ENCODE results near the gene STX11. TPM values are rescaled to one million over a fixed set of nuclear protein-coding genes. Genes with fewer than 3 reads are reported as not detected.
A peak's percentile ranks its signal among the peaks of the same experiment; 100 is the strongest.
"Not testable (repeated sequence)": the region's sequence is repeated elsewhere in the genome, so short reads cannot be mapped to it uniquely, and the experiment has no call there.

STX11 gene
- total RNA-seq, 5 donors from 2014 or later (not counting 1 experiment from before 2014, with no cell fraction given) = 4.3 to 12.6 (median 10.7) TPM

DNA sequence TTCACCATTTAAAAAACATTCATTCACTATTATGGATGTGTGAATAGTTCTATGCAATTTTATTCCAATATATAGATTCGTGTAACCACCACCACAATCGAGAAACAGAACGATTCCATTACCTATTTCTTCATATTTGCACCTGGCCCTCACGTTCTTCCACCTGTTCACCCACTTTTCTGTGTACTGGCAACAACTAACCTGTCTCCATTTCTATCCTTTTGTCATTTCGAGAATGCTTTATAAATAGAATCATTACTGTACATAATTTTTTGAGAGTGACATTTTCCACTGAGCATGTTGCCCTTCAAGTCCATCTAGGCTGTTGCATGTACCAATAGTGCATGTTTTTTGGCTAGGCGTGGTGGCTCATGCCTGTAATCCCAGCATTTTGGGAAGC lies 23.2 kb upstream of the STX11 start:
- Mint-ChIP-seq H3K27me3 (peaks cover 3% of the 10 kb centered on the region in 2 donors), H3K36me3 (no peaks in the 10 kb centered on the region), H3K4me1 (peaks cover 9 to 16% (median 11%) of the 10 kb centered on the region in 3 donors), H3K4me3 (no peak overlapping the region), H3K27ac (no peak overlapping the region), H3K9me3 (no peaks in the 10 kb centered on the region)
- Histone ChIP-seq H3K9me3 (no peaks in the 10 kb centered on the region), H3K27me3 (replicated peaks in 1 of 2; ENCODE audit: control insufficient read depth in 2 of 2, extremely low read depth in 1 of 2, insufficient read depth in 2 of 2, low read length in 1 of 2) (peaks cover 0 to 5% of the 10 kb centered on the region in 2 experiments), H3K4me3 (ENCODE audit: control insufficient read depth in 1 of 2, extremely low read depth in 1 of 2, low read length in 1 of 2) (no peak overlapping the region), H3K36me3 (ENCODE audit: control insufficient read depth in 2 of 2, extremely low read depth in 1 of 2, insufficient read depth in 1 of 2, low read length in 1 of 2) (no peaks in the 10 kb centered on the region), H3K27ac (ENCODE audit: low read length) (no peak overlapping the region), H3K4me1 (ENCODE audit: control insufficient read depth in 1 of 2, extremely low read depth in 1 of 2, insufficient read depth in 2 of 2, low read length in 2 of 2) (peaks cover 0 to 3% of the 10 kb centered on the region in 2 experiments)
- ChIA-PET POLR2A (interaction anchor here in 1 of 2 donors (0.6 kb wide), 1 partner anchor 67 kb away, joined by 19 read pairs; no protein-coding TSS in a partner anchor), CTCF (interaction anchor here in 1 of 2 donors (0.6 kb wide), 1 partner anchor 467 kb away, joined by 3 read pairs; no protein-coding TSS in a partner anchor)
- DNase-seq (no peak), ATAC-seq (replicated peaks in 1 of 4) (no peak)
- WGBS (ENCODE audit: insufficient coverage) = 100% methylated on average over 1 of the region's 6 CpGs

DNA sequence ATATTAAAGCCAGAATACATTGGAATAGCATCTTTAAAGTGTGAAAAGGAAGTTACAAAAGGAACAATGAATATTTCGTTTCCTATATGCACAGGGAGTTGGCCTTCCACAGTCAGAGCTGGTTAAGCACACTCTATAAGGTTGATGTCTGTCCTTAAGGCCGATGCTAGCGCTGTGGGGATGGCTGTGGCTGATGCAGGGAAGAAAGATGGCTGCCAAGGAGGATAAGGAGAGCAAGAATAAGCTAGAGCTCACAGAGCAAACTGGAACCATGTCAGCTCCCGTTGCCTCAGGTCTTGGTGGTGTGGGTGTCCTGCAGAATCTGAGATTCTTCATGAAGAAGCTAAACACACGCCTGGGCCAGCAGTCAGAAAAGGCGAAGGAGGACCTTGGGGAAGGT lies 20.8 kb upstream of the STX11 start:
- H3K27ac ChIP-seq (ENCODE audit: low read length) = no peak overlapping the region
- no peak for DNase-seq
- no peaks in the 10 kb centered on the region for H3K9me3 ChIP-seq
- ChIA-PET POLR2A (no interaction called here), CTCF (interaction anchor here in 1 of 2 donors (0.6 to 1.0 kb wide), 2 partner anchors 23 to 27 kb away, joined by 3 to 5 read pairs; no protein-coding TSS in a partner anchor)
- Mint-ChIP-seq H3K4me3 (no peak overlapping the region), H3K4me1 (peaks cover 9 to 16% (median 11%) of the 10 kb centered on the region in 3 donors), H3K27me3 (peaks cover 3 to 6% of the 10 kb centered on the region in 2 donors), H3K36me3 (no peaks in the 10 kb centered on the region), H3K27ac (no peak overlapping the region), H3K9me3 (no peaks in the 10 kb centered on the region)
- no peaks in the 10 kb centered on the region for H3K36me3 ChIP-seq (ENCODE audit: control insufficient read depth in 2 of 2, extremely low read depth in 1 of 2, insufficient read depth in 1 of 2, low read length in 1 of 2)
- peaks cover 0 to 3% of the 10 kb centered on the region in 2 experiments for H3K4me1 ChIP-seq (ENCODE audit: control insufficient read depth in 1 of 2, extremely low read depth in 1 of 2, insufficient read depth in 2 of 2, low read length in 2 of 2)
- H3K27me3 ChIP-seq (replicated peaks in 1 of 2; ENCODE audit: control insufficient read depth in 2 of 2, extremely low read depth in 1 of 2, insufficient read depth in 2 of 2, low read length in 1 of 2) = peaks cover 0 to 5% of the 10 kb centered on the region in 2 experiments
- WGBS (ENCODE audit: insufficient coverage) = 97% methylated on average over 5 of the region's 6 CpGs
- ATAC-seq (replicated peaks in 1 of 4) = no peak
- H3K4me3 ChIP-seq (ENCODE audit: control insufficient read depth in 1 of 2, extremely low read depth in 1 of 2, low read length in 1 of 2) = no peak overlapping the region

- WGBS (ENCODE audit: insufficient coverage) = no CpG with 5 or more reads among the region's 1 CpG
- Mint-ChIP-seq H3K9me3 (no peaks in the 10 kb centered on the region), H3K4me1 (peaks cover 9 to 16% (median 11%) of the 10 kb centered on the region in 3 donors), H3K4me3 (no peak overlapping the region), H3K36me3 (no peaks in the 10 kb centered on the region), H3K27me3 (peaks cover 3% of the 10 kb centered on the region in 2 donors), H3K27ac (peak overlapping the region in 1 of 2 donors; percentile 23)
- Histone ChIP-seq H3K4me3 (ENCODE audit: control insufficient read depth in 1 of 2, extremely low read depth in 1 of 2, low read length in 1 of 2) (no peak overlapping the region), H3K9me3 (no peaks in the 10 kb centered on the region), H3K27ac (ENCODE audit: low read length) (no peak overlapping the region), H3K27me3 (replicated peaks in 1 of 2; ENCODE audit: control insufficient read depth in 2 of 2, extremely low read depth in 1 of 2, insufficient read depth in 2 of 2, low read length in 1 of 2) (peaks cover 0 to 5% of the 10 kb centered on the region in 2 experiments), H3K36me3 (ENCODE audit: control insufficient read depth in 2 of 2, extremely low read depth in 1 of 2, insufficient read depth in 1 of 2, low read length in 1 of 2) (no peaks in the 10 kb centered on the region), H3K4me1 (ENCODE audit: control insufficient read depth in 1 of 2, extremely low read depth in 1 of 2, insufficient read depth in 2 of 2, low read length in 2 of 2) (peaks cover 0 to 3% of the 10 kb centered on the region in 2 experiments)
- DNase-seq = no peak
- POLR2A ChIA-PET = no interaction called here
- ATAC-seq (replicated peaks in 1 of 4) = no peak
- CTCF ChIA-PET = no interaction called here
Measured at GRCh38 chr6:144131248-144131709, 19.0 kb upstream of the STX11 start.

DNA sequence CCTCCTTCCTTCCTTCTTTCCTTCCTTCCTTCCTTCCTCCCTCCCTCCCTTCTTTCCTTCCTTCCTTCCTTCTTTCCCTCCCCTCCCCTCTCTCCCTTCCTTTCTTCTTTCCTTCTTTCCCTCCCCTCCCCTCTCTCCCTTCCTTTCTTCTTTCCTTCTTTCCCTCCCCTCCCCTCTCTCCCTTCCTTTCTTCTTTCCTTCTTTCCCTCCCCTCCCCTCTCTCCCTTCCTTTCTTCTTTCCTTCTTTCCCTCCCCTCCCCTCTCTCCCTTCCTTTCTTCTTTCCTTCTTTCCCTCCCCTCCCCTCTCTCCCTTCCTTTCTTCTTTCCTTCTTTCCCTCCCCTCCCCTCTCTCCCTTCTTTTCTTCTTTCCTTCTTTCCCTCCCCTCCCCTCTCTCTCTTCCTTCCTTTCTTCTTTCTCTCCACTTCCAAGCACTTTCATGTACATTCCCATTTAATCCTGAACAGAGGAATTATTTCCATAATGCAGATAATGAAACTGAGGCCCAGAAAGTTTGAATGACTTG lies 18.1 kb upstream of the STX11 start:
- H3K4me3 Mint-ChIP-seq; DNase-seq; H3K27me3 Mint-ChIP-seq; H3K27ac Mint-ChIP-seq; H3K4me1 ChIP-seq (ENCODE audit: control insufficient read depth in 1 of 2, extremely low read depth in 1 of 2, insufficient read depth in 2 of 2, low read length in 2 of 2); H3K9me3 ChIP-seq; H3K27ac ChIP-seq (ENCODE audit: low read length); POLR2A ChIA-PET; H3K4me3 ChIP-seq (ENCODE audit: control insufficient read depth in 1 of 2, extremely low read depth in 1 of 2, low read length in 1 of 2); ATAC-seq (replicated peaks in 1 of 4); H3K36me3 ChIP-seq (ENCODE audit: control insufficient read depth in 2 of 2, extremely low read depth in 1 of 2, insufficient read depth in 1 of 2, low read length in 1 of 2); H3K36me3 Mint-ChIP-seq; H3K9me3 Mint-ChIP-seq; H3K27me3 ChIP-seq (replicated peaks in 1 of 2; ENCODE audit: control insufficient read depth in 2 of 2, extremely low read depth in 1 of 2, insufficient read depth in 2 of 2, low read length in 1 of 2): not testable (repeated sequence)
- CTCF ChIA-PET = interaction anchor here in 1 of 2 donors (0.7 kb wide), 1 partner anchor 11 kb away, joined by 3 read pairs; no protein-coding TSS in a partner anchor
- peaks cover 9 to 16% (median 11%) of the 10 kb centered on the region in 3 donors for H3K4me1 Mint-ChIP-seq

GRCh38 chr6:144133225-144133821 lies 17.0 kb upstream of the STX11 start:
- H3K9me3 ChIP-seq = no peaks in the 10 kb centered on the region
- WGBS (ENCODE audit: insufficient coverage) = 100% methylated on average over 3 of the region's 5 CpGs
- H3K4me1 Mint-ChIP-seq = peaks cover 9 to 16% (median 11%) of the 10 kb centered on the region in 3 donors

DNA sequence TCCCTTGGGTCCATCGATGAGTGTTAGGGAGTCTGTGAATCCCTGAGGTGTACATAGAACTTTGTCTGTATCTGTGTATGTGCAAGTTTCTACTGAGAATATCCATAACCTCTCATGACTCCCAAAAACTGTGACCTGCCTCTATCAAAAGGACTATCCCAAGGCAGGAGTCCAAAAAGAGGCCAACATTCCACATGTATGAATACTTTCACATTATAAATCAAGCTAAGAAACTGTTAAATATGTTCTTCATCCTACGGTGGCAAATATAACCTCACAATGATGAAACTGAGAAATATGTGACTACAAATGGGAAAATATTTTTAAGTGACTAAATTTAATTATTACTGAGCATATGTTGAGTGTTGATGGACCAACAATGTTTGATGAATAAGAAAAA lies 16.1 kb upstream of the STX11 start:
- no peaks in the 10 kb centered on the region for H3K9me3 ChIP-seq
- Mint-ChIP-seq H3K36me3 (no peaks in the 10 kb centered on the region), H3K4me1 (peaks cover 9 to 14% (median 11%) of the 10 kb centered on the region in 3 donors), H3K4me3 (no peak overlapping the region), H3K9me3 (no peaks in the 10 kb centered on the region), H3K27me3 (peaks cover 0 to 3% of the 10 kb centered on the region in 2 donors), H3K27ac (no peak overlapping the region)
- no peak overlapping the region for H3K4me3 ChIP-seq (ENCODE audit: control insufficient read depth in 1 of 2, extremely low read depth in 1 of 2, low read length in 1 of 2)
- ChIA-PET CTCF (no interaction called here), POLR2A (interaction anchor here in 1 of 2 donors (0.6 kb wide), 1 partner anchor 31 kb away, joined by 5 read pairs; no protein-coding TSS in a partner anchor)
- ATAC-seq (replicated peaks in 1 of 4) (no peak), DNase-seq (no peak)
- no peaks in the 10 kb centered on the region for H3K36me3 ChIP-seq (ENCODE audit: control insufficient read depth in 2 of 2, extremely low read depth in 1 of 2, insufficient read depth in 1 of 2, low read length in 1 of 2)
- H3K27ac ChIP-seq (ENCODE audit: low read length) = no peak overlapping the region
- peaks cover 0 to 3% of the 10 kb centered on the region in 2 experiments for H3K4me1 ChIP-seq (ENCODE audit: control insufficient read depth in 1 of 2, extremely low read depth in 1 of 2, insufficient read depth in 2 of 2, low read length in 2 of 2)
- no CpG with 5 or more reads among the region's 2 CpGs for WGBS (ENCODE audit: insufficient coverage)
- H3K27me3 ChIP-seq (replicated peaks in 1 of 2; ENCODE audit: control insufficient read depth in 2 of 2, extremely low read depth in 1 of 2, insufficient read depth in 2 of 2, low read length in 1 of 2) = peaks cover 0 to 2% of the 10 kb centered on the region in 2 experiments

More at GRCh38 chr6:144133225-144133821, 17.0 kb upstream of the STX11 start:
- POLR2A ChIA-PET = no interaction called here
- Histone ChIP-seq H3K4me3 (ENCODE audit: control insufficient read depth in 1 of 2, extremely low read depth in 1 of 2, low read length in 1 of 2) (no peak overlapping the region), H3K27ac (ENCODE audit: low read length) (no peak overlapping the region), H3K27me3 (replicated peaks in 1 of 2; ENCODE audit: control insufficient read depth in 2 of 2, extremely low read depth in 1 of 2, insufficient read depth in 2 of 2, low read length in 1 of 2) (peaks cover 0 to 2% of the 10 kb centered on the region in 2 experiments), H3K36me3 (ENCODE audit: control insufficient read depth in 2 of 2, extremely low read depth in 1 of 2, insufficient read depth in 1 of 2, low read length in 1 of 2) (no peaks in the 10 kb centered on the region), H3K4me1 (ENCODE audit: control insufficient read depth in 1 of 2, extremely low read depth in 1 of 2, insufficient read depth in 2 of 2, low read length in 2 of 2) (peaks cover 0 to 3% of the 10 kb centered on the region in 2 experiments)
- DNase-seq (no peak), ATAC-seq (replicated peaks in 1 of 4) (no peak)
- H3K27ac Mint-ChIP-seq = no peak overlapping the region
- CTCF ChIA-PET = interaction anchor here in 1 of 2 donors (0.5 kb wide), 1 partner anchor 157 kb away, joined by 3 read pairs; no protein-coding TSS in a partner anchor
- H3K27me3 Mint-ChIP-seq = peaks cover 2 to 3% of the 10 kb centered on the region in 2 donors
- H3K36me3 Mint-ChIP-seq = no peaks in the 10 kb centered on the region
- H3K9me3 Mint-ChIP-seq = no peaks in the 10 kb centered on the region
- H3K4me3 Mint-ChIP-seq = no peak overlapping the region

All from T-cell (primary cell).